Activated CD4-positive, alpha-beta T cell treated with anti-CD3 and anti-CD28 coated beads, Interleukin-2, amount 10 ng/mL, durations not matched to agents 24 days and 14 days (primary cell): ENCODE measurements around the gene MSX2. TPM values are rescaled to one million over a fixed set of nuclear protein-coding genes. Genes with fewer than 3 reads are reported as not detected.

Experiments used
- DNase-seq: peaks from one replicate; pipeline ENCODE4 v3.0.0; 2022
- H3K27ac Mint-ChIP-seq: one replicate; pipeline ENCODE4 v1.8.0; 2022; ENCODE audit warnings: mild to moderate bottlenecking, mixed read lengths
- H3K27me3 Mint-ChIP-seq: one replicate; pipeline ENCODE4 v1.8.0; 2022; ENCODE audit warnings: mixed read lengths
- H3K36me3 Mint-ChIP-seq: one replicate; pipeline ENCODE4 v1.8.0; 2022; ENCODE audit warnings: low read depth, mild to moderate bottlenecking, mixed read lengths
- H3K4me1 Mint-ChIP-seq: one replicate; pipeline ENCODE4 v1.8.0; 2021; ENCODE audit warnings: mixed read lengths
- H3K4me3 Mint-ChIP-seq: one replicate; pipeline ENCODE4 v1.8.0; 2022; ENCODE audit warnings: mild to moderate bottlenecking, moderate library complexity, mixed read lengths
- H3K9me3 Mint-ChIP-seq: one replicate; pipeline ENCODE4 v1.8.0; 2021; ENCODE audit warnings: mixed read lengths
- intact Hi-C: fragments of 100-400 bp; cut with micrococcal nuclease; formaldehyde crosslinking; loops from one replicate; pipeline ENCODE4 v1.15.1; 2023
- total RNA-seq: library from RNA; stranded (reverse); gene quantifications from 2 replicates; pipeline ENCODE4 v1.2.3, GENCODE V29; 2022

The MSX2 gene
- not detected in 2 replicates for total RNA-seq

GRCh38 chr5:174724484-174725260 lies at the start of gene MSX2:
Gene MSX2, plus strand, starts transcription at chr5:174724582. Its CDS starts 78 bp downstream, at chr5:174724660.
- Mint-ChIP-seq H3K27ac (peak within 1 kb of the TSS; percentile 50), H3K27me3 (peaks cover 86% of the 10 kb centered on the region)
- intact Hi-C loops: no loop called here

GRCh38 chr5:174675110-174675509 lies 49.3 kb upstream of the MSX2 start:
- H3K36me3 Mint-ChIP-seq: no peaks in the 10 kb centered on the region
- H3K4me1 Mint-ChIP-seq: no peaks in the 10 kb centered on the region
- no peaks in the 10 kb centered on the region for H3K9me3 Mint-ChIP-seq
- no peak for DNase-seq
- no peaks in the 10 kb centered on the region for H3K27me3 Mint-ChIP-seq
- no peak overlapping the region for H3K4me3 Mint-ChIP-seq
- no peak overlapping the region for H3K27ac Mint-ChIP-seq
- intact Hi-C loops: no loop called here

More at GRCh38 chr5:174724484-174725260, at the start of gene MSX2:
- DNase-seq: peak; percentile 58
- Mint-ChIP-seq H3K4me1 (peaks cover 6% of the 10 kb centered on the region), H3K9me3 (peaks cover 12% of the 10 kb centered on the region), H3K36me3 (no peaks in the 10 kb centered on the region), H3K4me3 (peak within 1 kb of the TSS; percentile 16)

DNA sequence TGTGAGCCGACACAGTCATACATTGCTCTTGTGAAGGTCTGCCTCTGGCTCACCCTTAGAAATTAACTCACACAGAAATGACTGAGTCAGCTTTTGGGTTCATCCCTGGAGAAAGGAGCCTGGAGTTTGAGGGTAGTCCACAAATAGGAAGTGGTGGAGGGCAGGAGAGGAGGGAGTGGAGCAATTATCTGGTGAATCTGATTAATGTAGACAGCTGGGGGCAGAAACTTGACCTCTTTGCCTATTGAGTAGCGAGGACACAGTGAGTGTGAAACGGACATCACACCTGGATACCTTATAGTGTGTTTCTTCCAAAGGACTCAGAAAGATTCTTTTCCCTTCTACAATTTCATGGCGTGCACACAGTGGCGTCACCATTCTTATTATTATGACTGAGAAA lies 48.5 kb upstream of the MSX2 start:
- Mint-ChIP-seq H3K27me3 (no peaks in the 10 kb centered on the region), H3K4me1 (no peaks in the 10 kb centered on the region), H3K9me3 (no peaks in the 10 kb centered on the region), H3K4me3 (no peak overlapping the region), H3K36me3 (no peaks in the 10 kb centered on the region), H3K27ac (no peak overlapping the region)
- intact Hi-C loops: no loop called here
- DNase-seq: no peak

DNA sequence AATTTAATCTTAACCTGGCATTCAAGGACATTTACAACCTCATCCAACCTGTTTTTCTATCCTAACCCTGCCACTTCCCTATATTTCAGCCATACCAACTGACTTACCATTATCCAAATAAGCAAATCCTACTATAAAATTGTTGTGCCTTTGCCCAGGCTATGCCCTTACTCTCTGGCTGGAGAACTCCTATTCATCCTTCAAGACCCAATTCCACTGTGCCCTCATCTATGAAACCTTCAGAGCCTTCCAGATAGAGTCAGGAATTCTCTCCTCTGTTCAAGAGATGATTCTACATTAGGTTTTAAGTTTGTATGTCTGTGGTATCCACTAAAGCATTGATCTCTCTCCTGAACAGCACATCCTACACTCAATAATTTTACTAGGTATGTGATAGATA lies 46.3 kb upstream of the MSX2 start:
- intact Hi-C loops: no loop called here
- no peak for DNase-seq
- Mint-ChIP-seq H3K27ac (no peak overlapping the region), H3K9me3 (no peaks in the 10 kb centered on the region), H3K36me3 (no peaks in the 10 kb centered on the region), H3K4me3 (no peak overlapping the region), H3K27me3 (no peaks in the 10 kb centered on the region), H3K4me1 (no peaks in the 10 kb centered on the region)

DNA sequence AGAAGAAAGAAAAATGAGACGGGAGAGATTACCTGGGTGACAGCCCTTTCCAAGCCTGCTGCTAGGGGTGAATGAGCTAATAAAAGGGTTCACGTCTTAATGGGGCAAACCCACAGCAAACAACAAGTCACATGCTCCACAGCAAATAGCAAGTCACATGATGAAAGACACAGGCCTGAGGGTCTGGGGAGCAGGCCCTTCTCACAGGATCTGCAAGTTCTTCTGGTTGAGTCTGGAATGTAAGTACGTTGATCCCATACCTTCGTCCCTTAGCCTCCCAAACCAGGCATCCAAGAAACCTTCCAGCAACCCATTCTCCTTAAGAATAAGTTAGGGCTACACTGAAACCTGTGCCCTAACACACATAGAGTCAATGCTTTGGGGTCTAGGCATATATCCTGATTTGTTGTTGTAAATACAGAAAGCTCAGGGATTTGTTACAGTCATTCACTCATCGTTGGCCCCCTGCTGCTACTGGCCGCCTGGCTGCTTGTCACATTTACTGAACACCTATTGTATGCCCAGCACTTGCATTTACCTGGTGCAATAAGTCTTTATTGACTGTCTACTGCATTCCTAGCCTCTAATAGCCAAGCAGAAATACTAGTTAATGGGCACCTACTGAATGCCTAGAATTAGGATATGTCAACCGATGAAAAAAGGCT lies 43.3 kb upstream of the MSX2 start:
- no peaks in the 10 kb centered on the region for H3K36me3 Mint-ChIP-seq
- DNase-seq: no peak
- no peaks in the 10 kb centered on the region for H3K4me1 Mint-ChIP-seq
- no peak overlapping the region for H3K4me3 Mint-ChIP-seq
- H3K27me3 Mint-ChIP-seq: no peaks in the 10 kb centered on the region
- no peak overlapping the region for H3K27ac Mint-ChIP-seq
- no peaks in the 10 kb centered on the region for H3K9me3 Mint-ChIP-seq
- intact Hi-C loops: no loop called here

- H3K36me3 Mint-ChIP-seq: no peaks in the 10 kb centered on the region
- H3K4me1 Mint-ChIP-seq: no peaks in the 10 kb centered on the region
- intact Hi-C loops: no loop called here
- no peak for DNase-seq
- no peak overlapping the region for H3K27ac Mint-ChIP-seq
- peaks cover 38% of the 10 kb centered on the region for H3K27me3 Mint-ChIP-seq
- H3K9me3 Mint-ChIP-seq: no peaks in the 10 kb centered on the region
- no peak overlapping the region for H3K4me3 Mint-ChIP-seq
Observed at GRCh38 chr5:174687503-174687902, 36.9 kb upstream of the MSX2 start.

DNA sequence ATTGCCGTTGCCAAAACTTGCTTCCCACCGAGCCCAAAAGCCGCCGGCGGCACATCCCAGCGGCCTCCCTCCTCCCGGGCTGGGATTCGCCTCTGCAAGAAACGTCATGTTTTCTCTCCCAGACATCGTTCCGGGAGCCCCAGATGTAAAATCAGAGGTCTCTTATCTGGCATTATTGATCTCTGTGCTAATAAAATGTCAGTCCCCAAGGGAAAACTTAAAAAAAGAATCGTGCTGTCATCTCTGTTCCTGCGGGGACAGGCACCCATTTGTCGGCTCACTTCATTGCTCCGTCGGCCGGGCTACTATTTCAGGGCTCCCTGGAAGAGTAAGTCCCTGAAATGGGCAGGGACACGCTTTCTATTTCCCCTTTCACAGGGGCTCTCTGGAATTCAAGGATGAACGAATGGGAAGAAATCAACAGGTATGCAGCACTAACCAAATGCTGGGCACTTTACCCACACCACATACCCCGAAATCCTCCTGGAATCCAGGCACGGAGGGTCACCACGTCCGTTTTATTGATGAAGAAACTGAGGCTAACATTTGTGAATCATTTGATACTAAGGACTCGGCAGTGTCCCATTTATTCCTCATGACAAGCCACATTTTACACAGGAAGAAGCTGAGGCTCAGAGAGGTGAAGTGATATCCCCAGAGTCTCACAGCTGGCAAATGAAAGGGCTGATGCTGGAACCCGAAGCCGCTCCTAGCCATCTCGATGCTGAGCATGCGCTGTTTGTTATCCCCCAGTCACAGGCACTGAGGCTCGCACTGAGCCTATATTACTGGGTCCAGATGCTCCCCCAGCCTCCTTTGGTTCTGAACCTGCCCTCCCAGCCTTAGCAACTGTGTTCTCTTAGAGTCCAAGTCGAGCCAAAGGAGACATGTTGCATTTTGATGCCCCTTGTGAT lies 35.7 kb upstream of the MSX2 start:
- H3K27me3 Mint-ChIP-seq: peaks cover 50% of the 10 kb centered on the region
- H3K27ac Mint-ChIP-seq: no peak overlapping the region
- H3K4me1 Mint-ChIP-seq: no peaks in the 10 kb centered on the region
- H3K4me3 Mint-ChIP-seq: no peak overlapping the region
- no peaks in the 10 kb centered on the region for H3K36me3 Mint-ChIP-seq
- intact Hi-C loops: no loop called here
- no peak for DNase-seq
- no peaks in the 10 kb centered on the region for H3K9me3 Mint-ChIP-seq

DNA sequence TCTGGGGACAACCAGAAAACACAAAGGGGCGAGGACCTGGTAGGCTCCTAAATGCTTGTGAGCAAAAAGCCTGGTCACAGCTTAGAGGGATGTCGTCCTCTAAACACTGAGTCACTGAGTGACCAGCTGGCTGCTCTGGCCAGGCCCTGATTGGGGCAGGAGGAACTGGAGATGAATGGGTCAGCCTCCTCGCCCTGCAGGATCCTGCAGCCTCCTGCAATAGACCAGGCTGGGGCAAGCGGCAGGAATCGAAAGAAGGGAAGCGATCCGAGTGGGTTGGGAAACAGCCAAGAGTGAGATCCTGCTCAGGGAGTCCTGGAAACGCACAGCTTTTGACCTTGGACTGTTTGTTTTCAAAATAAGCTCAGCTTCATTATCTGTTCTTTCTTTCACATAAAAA lies 34.1 kb upstream of the MSX2 start:
- Mint-ChIP-seq H3K4me3 (no peak overlapping the region), H3K9me3 (no peaks in the 10 kb centered on the region), H3K27me3 (peaks cover 63% of the 10 kb centered on the region), H3K36me3 (no peaks in the 10 kb centered on the region), H3K27ac (no peak overlapping the region), H3K4me1 (no peaks in the 10 kb centered on the region)
- intact Hi-C loops: no loop called here
- DNase-seq: no peak

DNA sequence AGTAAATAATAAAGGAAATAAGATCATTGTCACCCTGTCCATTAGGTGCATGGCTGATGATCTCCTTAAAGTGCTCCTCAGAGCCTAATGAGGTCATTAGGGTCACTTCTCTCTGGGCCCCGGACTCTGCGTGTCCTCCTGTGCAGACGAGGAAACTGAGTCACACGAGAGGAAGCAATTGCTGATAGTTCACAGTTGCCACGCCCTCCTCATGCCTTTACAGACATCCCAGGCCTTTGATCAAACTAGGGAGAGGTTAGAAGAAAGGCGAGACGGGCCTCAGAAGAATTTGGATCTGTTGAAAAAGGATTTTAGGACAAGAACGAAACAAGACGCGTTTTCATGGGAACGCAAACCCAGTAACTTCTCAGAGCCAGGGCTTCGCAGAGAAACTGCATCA lies 32.0 kb upstream of the MSX2 start:
- no peak for DNase-seq
- Mint-ChIP-seq H3K27me3 (peaks cover 63% of the 10 kb centered on the region), H3K4me3 (no peak overlapping the region), H3K36me3 (no peaks in the 10 kb centered on the region), H3K9me3 (no peaks in the 10 kb centered on the region), H3K27ac (no peak overlapping the region), H3K4me1 (no peaks in the 10 kb centered on the region)
- intact Hi-C loops: no loop called here

- Mint-ChIP-seq H3K27ac (no peak overlapping the region), H3K36me3 (no peaks in the 10 kb centered on the region), H3K4me1 (no peaks in the 10 kb centered on the region), H3K4me3 (no peak overlapping the region), H3K9me3 (no peaks in the 10 kb centered on the region), H3K27me3 (peaks cover 58% of the 10 kb centered on the region)
- no peak for DNase-seq
- intact Hi-C loops: no loop called here
Observed at GRCh38 chr5:174692982-174693422, 31.4 kb upstream of the MSX2 start.

GRCh38 chr5:174693697-174694385 lies 30.5 kb upstream of the MSX2 start:
- Mint-ChIP-seq H3K27ac (no peak overlapping the region), H3K36me3 (no peaks in the 10 kb centered on the region), H3K9me3 (no peaks in the 10 kb centered on the region), H3K4me3 (no peak overlapping the region), H3K27me3 (peaks cover 50% of the 10 kb centered on the region), H3K4me1 (no peaks in the 10 kb centered on the region)
- intact Hi-C loops: no loop called here
- no peak for DNase-seq

DNA sequence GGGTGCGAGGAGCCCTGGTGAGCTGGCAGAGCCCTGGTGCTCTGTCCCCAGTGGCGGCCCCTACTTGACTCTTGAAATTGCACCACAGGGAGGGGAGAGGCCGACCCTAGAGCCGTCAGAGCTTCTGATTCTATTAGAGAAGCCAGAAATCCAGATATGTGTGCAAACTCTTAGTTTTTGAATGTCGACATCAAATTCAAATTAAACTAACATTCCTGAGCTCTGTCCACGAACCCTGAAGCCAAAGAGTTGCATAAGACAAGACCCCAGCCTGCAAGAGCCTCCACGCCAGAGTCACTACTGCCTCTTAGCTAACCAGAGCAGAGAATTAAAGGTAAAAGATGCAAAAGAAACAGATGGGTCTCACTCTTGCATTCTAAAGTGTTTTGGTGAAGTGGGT lies 29.8 kb upstream of the MSX2 start:
- Mint-ChIP-seq H3K27ac (no peak overlapping the region), H3K27me3 (peaks cover 46% of the 10 kb centered on the region), H3K9me3 (no peaks in the 10 kb centered on the region), H3K4me1 (no peaks in the 10 kb centered on the region), H3K4me3 (no peak overlapping the region), H3K36me3 (no peaks in the 10 kb centered on the region)
- DNase-seq: no peak
- intact Hi-C loops: no loop called here

- peaks cover 20% of the 10 kb centered on the region for H3K27me3 Mint-ChIP-seq
- no peaks in the 10 kb centered on the region for H3K36me3 Mint-ChIP-seq
- no peak overlapping the region for H3K4me3 Mint-ChIP-seq
- DNase-seq: no peak
- intact Hi-C loops: no loop called here
- H3K27ac Mint-ChIP-seq: no peak overlapping the region
- no peaks in the 10 kb centered on the region for H3K9me3 Mint-ChIP-seq
- no peaks in the 10 kb centered on the region for H3K4me1 Mint-ChIP-seq
Observed at GRCh38 chr5:174698156-174698555, 26.2 kb upstream of the MSX2 start.
